HL-60/S4 treated with phorbol 12-myristate 13-acetate at 8.2 ng/mL for 4 days and 3 days (cell line): ENCODE results near the gene NT5C2.
"Not testable (repeated sequence)": the region's sequence is repeated elsewhere in the genome, so short reads cannot be mapped to it uniquely, and the experiment has no call there.

Experiments used
- in situ Hi-C: fragments of 300-500 bp; cut with MboI; formaldehyde crosslinking; loops from 2 replicates; pipeline ENCODE4 v1.15.0; 2022; ENCODE audit warnings: low sequenced_read_pairs

Gene NT5C2

GRCh38 chr10:103193107-103193819 lies at the start of gene NT5C2:
Gene NT5C2 (minus strand): TSS chr10:103193272. CDS start chr10:103174958, 18,314 bp downstream.
- in situ Hi-C loops = no loop called here

DNA sequence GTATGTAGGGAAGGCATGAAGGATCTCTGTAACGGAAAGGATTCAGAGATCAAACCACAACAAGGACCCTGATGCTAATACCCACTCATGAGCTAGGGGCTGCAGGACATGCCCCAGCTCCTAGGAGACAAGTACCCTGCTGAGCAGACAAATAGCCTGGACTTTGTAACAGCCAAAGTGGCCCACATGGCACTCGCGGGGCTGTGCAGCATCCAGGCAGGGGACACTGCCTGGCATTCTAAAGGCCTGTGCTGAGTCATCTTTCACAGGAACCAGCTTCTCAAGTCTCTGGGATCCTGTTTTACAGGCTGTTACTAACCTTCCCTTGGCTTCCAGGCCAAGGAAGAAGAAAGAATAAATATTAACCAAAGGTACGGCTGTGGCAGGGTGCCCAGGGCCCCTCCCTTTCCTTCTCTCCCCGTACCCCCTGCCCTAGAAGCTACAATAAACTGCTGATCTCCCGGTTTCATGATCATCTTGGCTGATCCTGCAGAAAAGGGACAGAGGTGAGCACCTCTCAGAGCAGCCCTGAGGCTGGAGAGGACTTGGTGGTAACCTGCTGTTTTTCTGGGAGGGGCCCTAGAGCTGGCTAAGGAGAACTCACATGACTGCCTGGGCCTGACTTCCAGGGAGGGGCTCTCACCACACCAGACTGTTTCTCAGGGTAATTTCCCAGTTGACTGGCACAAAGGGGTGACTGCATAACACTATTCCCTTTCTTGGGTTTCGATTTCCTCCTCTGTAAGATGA lies 48.4 kb upstream of the NT5C2 start:
- in situ Hi-C loops = loop anchor here (10.0 kb wide), 1 partner anchor 327 kb away; the partner anchor contains the start of gene CNNM2

- in situ Hi-C loops = no loop called here
Measured at GRCh38 chr10:103238506-103239252, 45.6 kb upstream of the NT5C2 start.

DNA sequence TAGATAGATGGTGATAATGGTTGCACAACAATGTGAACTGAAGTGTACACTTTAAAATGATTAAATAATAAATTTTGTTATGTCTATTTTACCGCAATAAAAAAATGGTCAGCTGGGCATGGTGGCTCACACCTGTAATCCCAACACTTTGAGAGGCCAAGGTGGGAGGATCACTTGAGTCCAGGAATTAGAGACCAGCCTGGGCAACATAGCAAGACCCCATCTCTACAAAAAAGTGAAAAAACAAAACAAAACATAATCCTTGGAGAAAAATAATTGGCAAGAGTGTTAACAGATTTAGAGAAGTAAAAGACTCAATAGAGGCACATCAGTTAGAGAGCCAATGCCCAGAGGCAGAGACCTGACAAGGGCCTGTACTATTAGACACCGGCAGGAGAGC lies 42.7 kb upstream of the NT5C2 start:
- in situ Hi-C loops = no loop called here

DNA sequence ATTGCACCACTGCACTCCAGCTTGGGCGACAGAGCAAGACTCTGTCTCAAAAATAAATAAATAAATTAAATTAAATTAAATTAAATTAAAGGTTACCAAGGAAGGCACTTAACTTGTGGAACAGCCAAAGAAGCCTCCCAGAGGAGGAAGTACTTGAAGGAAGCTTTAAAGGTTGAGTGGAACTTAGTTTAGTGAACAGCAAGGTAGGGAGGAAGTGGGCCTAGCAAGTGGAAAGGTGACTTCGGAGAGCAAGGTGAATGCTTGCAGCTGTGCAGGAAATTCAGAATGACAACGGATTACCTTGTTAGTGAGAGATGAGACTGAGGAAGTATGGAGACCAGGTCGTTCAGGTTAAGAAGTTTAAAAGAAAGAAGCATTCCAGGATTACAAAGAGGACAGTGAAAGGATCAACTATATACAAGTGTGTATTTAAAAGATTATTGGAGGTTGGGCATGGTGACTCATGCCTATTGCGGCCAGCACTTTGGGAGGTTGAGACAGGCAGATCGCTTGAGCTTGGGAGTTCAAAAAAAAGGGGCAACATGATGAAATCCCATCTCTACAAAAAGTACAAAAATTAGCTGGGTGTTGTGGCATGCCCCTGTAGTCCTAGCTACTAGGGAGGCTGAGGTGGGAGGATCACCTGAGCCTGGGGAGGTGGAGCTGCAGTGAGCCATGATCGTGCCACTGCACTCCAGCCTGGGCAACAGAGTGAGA lies 39.9 kb upstream of the NT5C2 start:
- in situ Hi-C loops = no loop called here

DNA sequence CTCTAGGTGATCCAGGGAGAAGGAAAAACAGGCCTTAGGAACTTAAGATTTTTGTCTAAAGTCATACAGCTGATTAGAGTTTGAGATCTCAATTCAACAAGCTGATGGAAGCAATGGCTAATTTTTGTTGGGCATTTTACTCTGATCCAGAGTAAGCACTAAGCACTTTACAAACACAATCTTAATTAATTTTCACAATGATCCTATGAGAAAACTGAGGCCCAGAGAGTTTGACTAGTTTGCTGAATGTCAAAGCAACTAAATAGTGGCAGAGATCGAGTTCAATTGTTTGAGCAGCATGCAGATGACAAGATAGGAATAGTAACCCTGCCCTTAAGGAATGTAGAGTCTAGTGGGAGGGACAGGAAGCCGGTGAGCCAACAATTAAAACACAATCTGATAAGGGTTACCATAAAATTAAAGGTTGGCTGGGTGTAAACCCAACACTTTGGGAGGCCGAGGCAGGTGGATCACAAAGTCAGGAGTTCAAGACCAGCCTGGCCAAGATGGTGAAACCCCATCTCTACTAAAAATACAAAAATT lies 39.1 kb upstream of the NT5C2 start:
- in situ Hi-C loops = no loop called here

DNA sequence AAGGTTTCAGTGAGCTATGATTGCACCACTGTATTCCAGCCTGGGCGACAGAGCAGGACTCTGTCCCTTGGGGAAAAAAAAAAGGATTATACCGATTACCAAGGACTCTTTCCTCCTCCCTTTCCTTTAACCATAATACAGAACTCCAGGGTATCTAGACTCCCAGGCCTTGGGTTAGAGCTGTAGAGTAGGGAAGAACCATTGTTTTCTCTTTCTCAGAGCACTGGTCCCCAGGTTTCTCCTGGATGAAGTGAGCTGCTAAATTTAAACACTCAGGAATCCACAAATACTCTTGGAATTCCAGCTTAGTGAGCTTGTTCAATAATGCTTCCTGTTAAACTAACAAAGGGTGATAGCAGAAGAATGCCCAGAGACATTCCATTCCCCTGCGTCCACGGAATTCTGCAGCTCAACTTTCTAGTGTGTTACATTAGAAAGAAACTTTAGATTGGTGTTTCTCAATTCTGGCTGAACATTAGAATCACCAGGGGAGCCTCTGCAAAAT lies 38.0 kb upstream of the NT5C2 start:
- in situ Hi-C loops = no loop called here

DNA sequence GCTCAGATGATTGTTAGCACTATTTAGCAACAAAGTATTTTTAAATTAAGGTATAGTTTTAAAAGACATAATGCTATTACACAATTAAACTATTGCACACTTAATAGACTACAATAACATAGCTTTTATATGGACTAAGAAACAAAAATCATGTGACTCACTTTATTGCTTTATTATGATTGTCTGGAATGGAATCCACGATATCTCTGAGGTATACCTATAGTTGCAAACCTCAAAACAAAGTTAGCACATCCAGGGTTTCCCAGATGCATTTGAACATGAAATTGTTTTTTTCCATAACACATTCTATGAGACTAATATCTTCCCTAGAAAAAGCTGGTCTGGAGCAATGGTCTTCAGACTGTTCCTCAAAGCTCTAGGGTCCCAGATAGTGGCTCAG lies 34.3 kb upstream of the NT5C2 start:
- in situ Hi-C loops = no loop called here

DNA sequence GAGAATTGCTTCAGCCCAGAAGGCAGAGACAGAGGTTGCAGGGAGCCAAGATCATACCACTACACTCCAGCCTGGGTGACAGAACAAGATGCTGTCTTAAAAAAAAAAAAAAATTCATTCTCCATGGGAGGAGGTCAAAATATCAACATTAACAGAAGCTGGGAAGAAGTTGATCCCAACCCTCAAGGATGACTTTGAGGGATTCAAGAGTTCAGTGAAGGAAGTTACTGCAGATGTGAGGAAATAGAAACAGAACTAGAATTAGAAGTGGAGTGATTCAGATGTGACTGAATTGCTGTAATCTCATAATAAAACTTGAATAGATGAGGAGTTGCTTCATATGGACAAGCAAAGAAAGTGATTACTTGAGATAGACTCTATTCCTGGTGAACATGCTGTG lies 32.9 kb upstream of the NT5C2 start:
- in situ Hi-C loops = no loop called here

GRCh38 chr10:103224721-103225120 lies 31.6 kb upstream of the NT5C2 start:
- in situ Hi-C loops = not testable (repeated sequence)

- in situ Hi-C loops = no loop called here
Measured at GRCh38 chr10:103224133-103224532, 31.1 kb upstream of the NT5C2 start.

GRCh38 chr10:103216362-103216761 lies 23.3 kb upstream of the NT5C2 start:
- in situ Hi-C loops = not testable (repeated sequence)

- in situ Hi-C loops = no loop called here
Measured at GRCh38 chr10:103215601-103216000, 22.5 kb upstream of the NT5C2 start.

- in situ Hi-C loops = not testable (repeated sequence)
Measured at GRCh38 chr10:103210262-103210661, 17.2 kb upstream of the NT5C2 start.

GRCh38 chr10:103207643-103208042 lies 14.6 kb upstream of the NT5C2 start:
- in situ Hi-C loops = not testable (repeated sequence)

DNA sequence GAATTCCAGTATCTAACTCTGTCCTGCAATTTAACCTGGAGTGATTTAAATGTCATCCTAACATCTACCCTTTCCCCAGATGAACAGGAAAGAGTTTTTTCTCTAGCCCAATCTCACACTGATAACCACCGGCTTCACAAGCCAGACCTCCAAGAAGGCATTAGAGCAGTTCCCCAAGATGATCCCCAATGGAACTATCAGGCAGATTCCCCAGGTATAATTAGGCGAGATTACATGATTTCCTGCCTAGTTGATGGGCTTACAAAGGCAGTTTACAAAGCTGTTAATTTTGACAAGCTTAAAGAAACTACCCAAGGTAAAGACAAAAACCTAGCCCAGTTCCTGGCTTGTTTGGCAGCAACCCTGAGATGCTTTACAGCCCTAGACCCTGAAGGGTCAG lies 14.1 kb upstream of the NT5C2 start:
- in situ Hi-C loops = no loop called here

GRCh38 chr10:103206715-103207114 lies 13.6 kb upstream of the NT5C2 start:
- in situ Hi-C loops = not testable (repeated sequence)

- in situ Hi-C loops = not testable (repeated sequence)
Measured at GRCh38 chr10:103205401-103205800, 12.3 kb upstream of the NT5C2 start.

DNA sequence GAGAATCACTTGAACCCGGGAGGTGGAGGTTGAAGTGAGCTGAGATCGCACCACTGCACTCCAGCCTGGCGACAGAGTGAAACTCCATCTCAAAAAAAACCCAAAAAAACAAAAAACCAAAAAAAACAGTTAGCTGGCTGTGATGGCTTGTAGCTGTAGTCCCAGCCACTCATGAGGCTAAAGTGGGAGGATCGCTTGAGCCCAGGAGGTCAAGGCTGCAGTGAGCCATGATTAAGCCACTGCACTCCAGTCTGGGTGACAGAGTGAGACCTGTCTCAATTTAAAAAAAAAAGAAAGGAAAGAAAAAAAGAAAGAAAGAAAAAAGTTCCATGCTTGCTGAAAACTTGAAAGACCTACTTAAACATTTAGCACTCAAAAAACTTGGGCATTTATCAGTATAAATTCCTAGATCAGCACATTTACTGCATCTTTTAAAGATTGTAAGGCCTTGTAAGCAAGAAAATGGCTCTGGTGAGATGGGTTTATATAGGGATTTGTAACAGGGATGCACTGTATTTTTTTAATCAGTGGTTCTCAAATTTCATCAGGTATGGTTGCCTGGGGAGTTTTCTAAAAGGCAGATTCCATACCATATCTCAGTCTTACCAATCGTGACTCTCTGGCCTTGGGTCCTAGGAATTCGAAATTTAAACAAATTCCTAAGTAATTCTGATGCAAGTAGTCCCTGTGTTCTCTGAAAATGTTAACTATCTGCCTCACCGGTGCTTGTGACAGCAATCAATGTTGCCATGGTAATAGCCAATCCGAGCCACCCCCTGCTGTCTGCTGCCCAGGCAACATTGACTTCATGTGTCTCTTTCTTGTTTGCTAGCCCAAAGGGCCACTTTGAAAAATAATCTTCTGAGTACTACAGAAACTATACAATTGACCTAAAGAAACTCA lies 11.5 kb upstream of the NT5C2 start:
- in situ Hi-C loops = no loop called here
